Measurements from ENCODE around the gene OR2A2.

DNA sequence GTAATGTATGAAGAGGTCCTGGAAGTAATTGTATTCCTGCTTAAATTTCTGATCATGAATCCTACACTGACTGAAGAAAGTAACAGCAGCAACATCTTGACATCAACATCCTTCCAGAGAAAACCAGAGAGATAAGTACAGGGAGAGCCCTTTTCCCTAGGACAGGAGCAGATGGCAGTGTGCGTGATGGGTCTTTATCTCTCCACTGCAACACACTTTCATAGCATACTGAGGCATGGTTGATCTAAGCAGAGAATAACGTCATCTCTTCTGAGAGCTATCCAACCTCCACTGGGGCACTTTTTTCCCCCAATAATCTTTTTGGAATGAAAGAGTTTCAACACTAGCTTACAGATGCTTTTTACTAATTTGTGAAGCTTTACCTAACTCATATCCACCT is 39.4 kb upstream of the OR2A2 start:
- TF ChIP-seq, protein P1, sequence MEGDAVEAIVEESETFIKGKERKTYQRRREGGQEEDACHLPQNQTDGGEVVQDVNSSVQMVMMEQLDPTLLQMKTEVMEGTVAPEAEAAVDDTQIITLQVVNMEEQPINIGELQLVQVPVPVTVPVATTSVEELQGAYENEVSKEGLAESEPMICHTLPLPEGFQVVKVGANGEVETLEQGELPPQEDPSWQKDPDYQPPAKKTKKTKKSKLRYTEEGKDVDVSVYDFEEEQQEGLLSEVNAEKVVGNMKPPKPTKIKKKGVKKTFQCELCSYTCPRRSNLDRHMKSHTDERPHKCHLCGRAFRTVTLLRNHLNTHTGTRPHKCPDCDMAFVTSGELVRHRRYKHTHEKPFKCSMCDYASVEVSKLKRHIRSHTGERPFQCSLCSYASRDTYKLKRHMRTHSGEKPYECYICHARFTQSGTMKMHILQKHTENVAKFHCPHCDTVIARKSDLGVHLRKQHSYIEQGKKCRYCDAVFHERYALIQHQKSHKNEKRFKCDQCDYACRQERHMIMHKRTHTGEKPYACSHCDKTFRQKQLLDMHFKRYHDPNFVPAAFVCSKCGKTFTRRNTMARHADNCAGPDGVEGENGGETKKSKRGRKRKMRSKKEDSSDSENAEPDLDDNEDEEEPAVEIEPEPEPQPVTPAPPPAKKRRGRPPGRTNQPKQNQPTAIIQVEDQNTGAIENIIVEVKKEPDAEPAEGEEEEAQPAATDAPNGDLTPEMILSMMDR (IDR thresholded peaks at IDR 0.05), result no peak
- TF ChIP-seq POLR2A (IDR thresholded peaks at IDR 0.05), result no peak
